GM12878 (cell line): ENCODE data around the gene SYT14. TPM values are rescaled to one million over a fixed set of nuclear protein-coding genes. Genes with fewer than 3 reads are reported as not detected.

Experiments
- ATAC-seq: fragments of 200-7000 bp; cut with Tn5 transposase; 3 replicates; pipeline ENCODE4 v1.9.1; 2020; ENCODE audit warnings: mild to moderate bottlenecking, moderate library complexity
- BruUV-seq: library from RNA; stranded (reverse); fragments of 400-500 nt; replicated peaks from 2 replicates; lab custom pipeline; 2021; lab: Mats Ljungman, UMichigan
- CTCF ChIA-PET: fragments of 300-600 bp; sonication (Branson Sonifier 250); formaldehyde crosslinking; extraction: SDS; loops from one replicate; lab custom pipeline; 2021; ENCODE audit warnings: inconsistent platforms; lab: Yijun Ruan, JAX
- POLR2A ChIA-PET: fragments of 350-600 bp; formaldehyde crosslinking; extraction: SDS; loops from one replicate; lab custom pipeline; 2021; ENCODE audit warnings: inconsistent platforms; lab: Charles Lee
- RAD21 ChIA-PET: fragments of 300-600 bp; sonication (Branson Sonifier 250); formaldehyde crosslinking; loops from one replicate; lab custom pipeline; 2023; ENCODE audit warnings: antibody characterized with exemption; ENCODE audit not compliant: unreplicated experiment; lab: Charles Lee
- SMC1A ChIA-PET: fragments of 300-600 bp; sonication (Branson Sonifier 250); formaldehyde crosslinking; loops from one replicate; lab custom pipeline; 2023; ENCODE audit not compliant: unreplicated experiment, uncharacterized antibody; lab: Charles Lee
- DNase-seq: peaks from one replicate; pipeline ENCODE4 v3.0.0-alpha.2; 2011; ENCODE audit warnings: low read depth, low spot score
- FAIRE-seq: peaks from 3 replicates; lab custom pipeline; 2011; peaks lifted over from hg19 to GRCh38; lab: Jason Lieb, UNC
- H2AFZ ChIP-seq: 2 replicates; pipeline ENCODE4 v1.6.0; 2011; ENCODE audit warnings: low read depth, low read length, control low read depth; ENCODE audit not compliant: control insufficient read depth
- H3K27ac ChIP-seq: 2 replicates; pipeline ENCODE4 v1.5.1; 2011; ENCODE audit warnings: control low read depth; ENCODE audit not compliant: control insufficient read depth, insufficient read depth
- H3K27me3 ChIP-seq, 2 experiments: replicated peaks in 1 of 2; 2 replicates each; pipeline versions ENCODE4 v1.6.0 to v1.6.1; 2011; ENCODE audit warnings: low read length in 1 of 2; ENCODE audit not compliant: control insufficient read depth in 2 of 2, insufficient read depth in 2 of 2
- H3K36me3 ChIP-seq, 2 experiments: 2 replicates each; pipeline ENCODE4 v1.5.1; 2011; ENCODE audit warnings: low read length in 1 of 2; ENCODE audit not compliant: control insufficient read depth in 2 of 2, insufficient read depth in 2 of 2
- H3K4me1 ChIP-seq: 2 replicates; pipeline ENCODE4 v1.6.1; 2011; ENCODE audit warnings: mild to moderate bottlenecking, low read length, moderate library complexity, mixed read lengths; ENCODE audit not compliant: control insufficient read depth, insufficient read depth
- H3K4me2 ChIP-seq: 2 replicates; pipeline ENCODE4 v1.6.0; 2011; ENCODE audit warnings: control low read depth; ENCODE audit not compliant: control insufficient read depth, insufficient read depth
- H3K4me3 ChIP-seq: fragments of 200-600 bp; sonication (generic); 2 replicates; pipeline ENCODE4 v1.5.1; 2016
- H3K79me2 ChIP-seq: 2 replicates; pipeline ENCODE4 v1.6.0; 2011; ENCODE audit warnings: low read length; ENCODE audit not compliant: control insufficient read depth, insufficient read depth
- H3K9ac ChIP-seq: 2 replicates; pipeline ENCODE4 v1.8.0; 2011; ENCODE audit warnings: low read length, control low read depth, mixed read lengths; ENCODE audit not compliant: control insufficient read depth, insufficient read depth
- H3K9me3 ChIP-seq: replicated peaks from 3 replicates; pipeline ENCODE4 v1.5.1; 2011; ENCODE audit warnings: mild to moderate bottlenecking, low read length; ENCODE audit not compliant: control insufficient read depth, insufficient read depth
- H4K20me1 ChIP-seq: 2 replicates; pipeline ENCODE4 v1.6.0; 2011; ENCODE audit not compliant: control insufficient read depth, insufficient read depth
- ATF7 ChIP-seq: fragments of 450-650 bp; IDR thresholded peaks from 2 replicates; pipeline ENCODE4 v1.6.1; 2016; ENCODE audit warnings: low read depth, mild to moderate bottlenecking
- KLF5 ChIP-seq: fragments of 450-650 bp; IDR thresholded peaks from 2 replicates; pipeline ENCODE4 v1.6.1; 2014; ENCODE audit warnings: mild to moderate bottlenecking; ENCODE audit not compliant: partially characterized antibody
- REST ChIP-seq: IDR thresholded peaks from 2 replicates; pipeline ENCODE4 v1.6.1; 2012; ENCODE audit warnings: mild to moderate bottlenecking, low read depth, low read length
- WGBS: methylation state at CpG from one replicate; pipeline ENCODE4 v1.1.6; 2016; ENCODE audit warnings: low lambda C conversion rate; ENCODE audit not compliant: insufficient replicate concordance, insufficient coverage; ENCODE audit errors: missing lambda C conversion rate; 5-methylcytosine and 5-hydroxymethylcytosine counted together
- in situ Hi-C: fragments of 300-500 bp; cut with MboI; formaldehyde crosslinking; loops from 9 replicates; pipeline ENCODE4 v1.14.3; 2018; ENCODE audit warnings: mixed read lengths
- intact Hi-C: fragments of 100-400 bp; cut with micrococcal nuclease; formaldehyde crosslinking; loops from one replicate; pipeline ENCODE4 v1.14.2; 2022; ENCODE audit not compliant: unreplicated experiment
- polyA plus RNA-seq, 11 experiments: library from polyadenylated mRNA; depleted of rRNA in 4 of 11; unstranded in 6 of 11; stranded (reverse) in 5 of 11; fragments of >200 nt; fragmentation: Nextera tagmentation in 4 of 11; fragmentation: Illumina TruSeq in 1 of 11; extraction: Ambion mirVana in 4 of 11; extraction: Trizol in 1 of 11; gene quantifications; 1 replicate in 1 of 11; 2 replicates in 10 of 11; pipeline versions ENCODE4 v1.2.1 to v1.2.3, GENCODE V29; 2011 to 2016; ENCODE audit warnings: inconsistent platforms in 2 of 11, missing spikeins in 2 of 11, low read depth in 1 of 11
- total RNA-seq, 4 experiments: library from RNA; depleted of rRNA in 3 of 4; stranded (reverse); fragments of >200 nt in 3 of 4; fragmentation: Illumina TruSeq in 1 of 4; extraction: Trizol in 1 of 4; gene quantifications; 2 replicates each; pipeline versions ENCODE4 v1.2.1 to v1.2.3, GENCODE V29; 2013 to 2021

The SYT14 gene
- total and polyA plus RNA-seq, 10 of the 15 experiments (the other 5 are each of a cell fraction or from before 2014, with no cell fraction given), result under 0.01 TPM; not detected in 9

GRCh38 chr1:209983953-209984352 is 45.9 kb downstream of the SYT14 start (continued):
- TF ChIP-seq REST (no peak), ATF7 (no peak)

GRCh38 chr1:209985002-209985401 is 47.0 kb downstream of the SYT14 start:
- ATAC-seq (no peak), FAIRE-seq (no peak), DNase-seq (no peak)
- Histone ChIP-seq H3K79me2 (no peaks in the 10 kb centered on the region), H3K27ac (no peak overlapping the region), H3K9ac (no peak overlapping the region), H3K4me1 (no peaks in the 10 kb centered on the region), H4K20me1 (no peaks in the 10 kb centered on the region), H3K27me3 (no peaks in the 10 kb centered on the region), H3K4me3 (no peak overlapping the region), H3K9me3 (no peaks in the 10 kb centered on the region), H3K36me3 (no peaks in the 10 kb centered on the region), H3K4me2 (no peak overlapping the region), H2AFZ (no peak overlapping the region)
- 2% methylated on average over 3 of the region's 3 CpGs for WGBS
- BruUV-seq, result no TSS peak
- intact Hi-C loops (no loop called here), in situ Hi-C loops (loop anchor here (5.0 kb wide), 1 partner anchor 123 kb away; no protein-coding TSS in a partner anchor)
- CTCF ChIA-PET, result no interaction called here
- RAD21 ChIA-PET, result no interaction called here
- POLR2A ChIA-PET, result no interaction called here
- no peak for TF ChIP-seq KLF5
- SMC1A ChIA-PET, result no interaction called here
